Activated CD8-positive, alpha-beta memory T cell treated with anti-CD3 and anti-CD28 coated beads, Interleukin-2, amount 50 U/mL, for 4 hours (primary cell): Measurements from ENCODE around the gene POPDC2.

Experiments used
- DNase-seq: peaks from one replicate; pipeline ENCODE4 v3.0.0-alpha.2; 2020

POPDC2 gene

DNA sequence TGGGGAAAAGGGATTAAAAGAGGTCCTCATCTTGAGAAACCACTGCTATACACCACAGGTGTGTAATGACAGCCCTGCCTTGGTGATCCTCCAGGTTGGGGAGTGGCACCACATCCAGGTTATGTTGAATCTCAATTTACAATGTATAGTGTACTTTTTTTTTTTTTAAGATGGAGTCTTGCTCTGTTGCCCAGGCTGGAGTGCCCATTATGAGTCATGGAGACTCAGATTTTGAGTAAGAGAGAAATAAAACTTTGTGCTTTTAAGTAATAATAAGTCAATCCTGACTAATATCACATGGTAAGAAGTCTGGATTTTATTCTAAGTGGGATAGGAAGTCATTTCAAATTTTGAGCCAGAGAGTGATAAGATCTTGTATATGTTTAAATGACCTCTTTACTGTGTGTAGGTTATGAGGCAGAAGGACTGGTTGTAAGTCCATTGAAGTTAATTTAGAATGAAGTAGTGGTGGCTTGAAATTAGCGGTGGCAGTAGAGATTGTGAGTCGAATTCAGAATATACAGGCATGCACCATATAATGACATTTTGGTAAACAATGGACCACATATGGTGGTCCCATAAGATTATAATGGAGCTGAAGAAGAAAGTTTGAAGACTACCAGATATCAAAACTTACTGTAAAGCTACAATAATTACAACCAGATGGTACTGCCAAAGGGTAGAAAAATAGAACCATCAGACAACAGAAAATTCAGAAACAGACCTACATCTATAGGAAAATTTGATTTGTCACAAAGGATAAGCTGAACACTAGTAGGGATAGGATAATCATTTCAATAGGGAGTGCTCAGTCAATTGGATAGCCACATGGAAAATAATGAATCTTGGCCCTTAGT, 20.7 kb downstream of the POPDC2 start:
- no peak for DNase-seq

DNA sequence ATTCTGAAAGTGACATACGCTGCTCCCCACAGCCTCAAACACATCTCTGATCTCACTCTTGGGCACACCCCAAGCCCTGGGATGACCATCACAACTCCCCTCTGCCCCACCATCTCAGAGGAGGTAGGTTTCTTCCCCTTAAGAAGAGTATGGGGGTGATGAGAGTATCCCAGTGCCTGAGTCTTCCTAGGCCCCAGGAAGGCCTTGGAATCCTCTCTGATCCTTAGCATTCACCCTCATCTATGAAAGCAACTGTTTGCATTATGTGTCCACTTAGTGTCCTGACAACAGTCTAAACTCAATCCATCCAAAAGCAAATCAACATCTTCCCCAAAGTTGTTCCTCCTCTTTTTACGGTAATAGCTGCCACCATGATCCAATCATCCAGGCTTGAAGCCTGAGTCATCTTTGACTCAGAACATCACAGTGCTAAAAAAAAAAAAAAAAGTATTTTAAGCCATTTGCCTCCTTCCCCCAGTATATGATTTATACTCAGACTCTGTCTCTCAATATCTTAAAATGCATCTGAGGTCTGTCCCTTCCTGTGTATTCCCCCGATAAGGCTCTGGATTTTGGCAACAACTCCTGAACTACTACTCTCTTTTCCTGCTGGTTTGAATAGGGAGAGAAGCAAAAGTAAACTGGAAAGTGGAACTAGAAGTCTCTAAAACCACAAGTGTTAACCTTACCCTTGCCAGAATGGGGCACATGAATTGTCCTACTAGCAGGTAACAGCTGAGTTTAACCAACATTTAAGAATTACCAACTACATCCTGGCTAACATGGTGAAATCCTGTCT, 22.5 kb downstream of the POPDC2 start:
- no peak for DNase-seq

DNA sequence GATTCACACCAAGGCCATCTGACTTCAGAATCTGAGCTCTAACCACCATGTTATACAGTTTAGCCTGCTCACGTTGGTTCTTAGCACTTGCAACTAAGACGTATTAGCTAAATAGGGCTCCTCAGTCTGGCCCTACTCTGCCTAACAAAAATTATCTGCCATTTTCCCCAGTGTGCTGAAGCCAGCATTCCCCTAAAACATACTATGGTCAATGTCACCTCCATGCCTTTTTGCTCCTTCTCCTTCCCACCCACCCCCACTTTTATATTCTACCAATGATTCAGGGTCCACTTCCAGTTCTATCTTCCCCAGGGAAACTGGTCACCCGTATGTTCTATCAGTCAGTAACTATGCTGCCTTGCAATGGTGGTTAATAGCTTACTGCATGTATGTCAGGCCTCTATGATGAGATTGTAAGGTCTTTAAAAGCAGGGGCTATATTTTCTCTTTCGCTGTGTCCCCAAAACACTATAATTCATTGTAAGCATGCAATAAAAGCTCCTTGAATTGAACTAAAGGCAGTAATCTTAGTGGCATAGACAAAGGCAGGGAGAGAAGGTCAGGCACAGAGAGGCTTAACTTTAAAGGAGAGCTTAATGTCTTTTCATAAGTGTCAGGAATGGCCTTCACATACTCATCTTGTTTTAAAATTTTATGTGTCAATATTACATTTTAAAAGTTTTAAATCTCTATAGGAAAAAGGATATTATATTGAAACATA, 23.3 kb downstream of the POPDC2 start:
- DNase-seq, result no peak

DNA sequence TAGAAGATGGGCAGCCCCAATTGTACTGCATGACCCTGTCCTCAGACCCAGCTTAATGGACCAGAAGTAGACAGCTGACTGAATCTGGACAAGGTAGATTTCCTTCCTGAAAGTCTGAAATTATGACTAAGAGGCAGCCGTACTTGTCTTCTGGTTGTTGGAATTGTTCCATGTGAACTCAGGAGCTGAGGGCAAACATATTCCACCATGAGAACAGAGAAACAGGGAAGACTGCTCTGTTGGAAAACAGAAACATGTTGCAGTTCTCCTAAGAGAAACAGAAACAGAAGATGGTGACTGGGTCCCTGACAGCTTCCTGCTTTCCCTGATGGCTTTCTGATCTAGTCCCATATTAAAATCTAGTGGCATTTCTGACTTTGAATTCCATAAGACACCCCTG, 24.1 kb downstream of the POPDC2 start:
- DNase-seq, result no peak

DNA sequence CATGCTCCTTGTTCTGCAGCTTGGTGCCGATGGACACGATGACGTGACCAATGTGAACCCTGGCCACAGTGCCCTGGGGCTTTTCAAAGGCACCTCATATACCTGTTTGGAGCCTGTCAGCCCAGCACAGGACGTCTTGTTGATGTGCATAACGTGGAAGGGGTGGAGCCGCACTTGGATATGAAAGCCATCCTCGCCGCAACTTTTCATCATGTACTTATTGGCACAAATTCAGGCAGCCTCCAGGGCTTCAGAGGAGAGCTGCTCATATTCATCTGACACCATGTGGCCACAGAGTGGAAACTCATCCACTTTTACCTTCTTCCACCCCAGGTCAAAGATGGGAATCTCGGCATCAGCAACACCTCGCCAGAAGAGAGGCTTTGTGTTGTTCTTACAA, 24.7 kb downstream of the POPDC2 start:
- DNase-seq, result no peak

DNA sequence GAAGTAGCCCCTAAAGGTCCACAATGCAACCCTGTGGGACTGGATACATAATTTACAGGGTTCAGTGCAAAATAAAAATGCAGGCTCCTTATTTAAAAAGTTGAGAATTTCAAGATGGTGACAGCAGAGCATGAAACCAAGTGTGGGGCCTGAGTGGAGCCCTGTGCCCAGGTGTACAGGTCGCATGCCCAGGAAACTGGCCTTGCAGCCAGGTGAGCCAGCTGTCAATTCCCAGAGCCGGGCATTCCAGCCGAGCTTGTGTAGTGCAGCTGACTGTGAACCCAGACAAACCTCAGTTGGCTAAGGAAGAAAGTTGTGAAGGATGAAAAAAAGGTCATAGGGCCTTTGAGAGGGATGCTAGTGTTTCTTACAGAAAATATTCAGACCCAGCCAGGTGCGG, 27.6 kb downstream of the POPDC2 start:
- no peak for DNase-seq

DNA sequence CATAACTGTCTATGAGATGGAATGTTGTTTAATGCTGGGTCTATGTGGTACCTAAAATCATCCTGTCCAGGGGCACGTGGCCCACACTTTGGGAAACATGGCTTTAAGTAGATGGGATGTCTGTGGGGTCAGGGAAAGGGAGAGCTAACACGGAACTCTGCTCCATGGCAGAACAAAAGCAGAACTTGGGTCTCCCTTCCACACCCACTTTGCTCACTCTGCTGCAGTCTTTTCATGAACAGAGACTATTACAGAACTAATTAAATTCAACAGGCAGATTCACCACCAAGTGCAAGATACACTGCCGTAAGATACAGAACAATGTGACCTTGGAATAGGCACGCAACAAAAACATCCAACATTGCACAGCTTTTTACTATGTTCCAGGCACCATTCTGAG, 28.2 kb downstream of the POPDC2 start:
- no peak for DNase-seq

DNA sequence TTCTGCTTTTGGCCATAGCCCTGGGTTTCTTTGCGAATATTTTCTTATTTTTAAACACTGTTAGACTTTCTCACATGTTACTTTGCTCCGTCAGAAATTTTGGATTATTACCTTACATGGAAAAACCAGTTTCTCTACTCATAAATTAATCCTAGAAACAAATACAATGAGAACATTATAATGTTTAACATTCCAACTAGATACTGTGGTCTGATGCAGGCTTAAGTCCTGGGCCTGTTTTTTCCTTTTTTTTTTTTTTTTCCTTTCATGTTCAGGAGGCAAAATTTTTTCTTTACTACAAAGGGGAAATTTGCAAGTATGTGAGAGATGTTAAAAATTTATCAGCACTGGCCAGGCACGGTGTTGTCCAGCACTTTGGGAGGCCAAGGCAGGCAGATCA, 28.9 kb downstream of the POPDC2 start:
- no peak for DNase-seq

DNA sequence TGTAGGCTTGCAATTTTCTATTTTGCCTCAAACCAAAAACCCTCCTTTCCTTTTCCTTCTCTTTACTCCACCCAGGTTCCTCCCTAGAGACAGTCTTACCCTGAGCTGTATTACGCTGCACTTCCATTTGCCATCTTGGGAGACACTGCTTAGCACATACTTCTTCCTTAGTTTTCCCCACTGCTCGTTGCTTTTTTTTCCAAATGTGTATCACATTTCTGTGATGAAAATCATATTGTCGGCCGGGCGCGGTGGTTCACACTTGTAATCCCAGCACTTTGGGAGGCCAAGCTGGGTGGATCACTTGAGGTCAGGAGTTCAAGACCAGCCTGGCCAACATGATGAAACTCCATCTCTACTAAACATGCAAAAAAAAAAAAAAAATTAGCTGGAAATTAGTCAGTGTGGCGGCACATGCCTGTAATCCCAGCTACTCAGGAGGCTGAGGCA, 29.5 kb downstream of the POPDC2 start:
- no peak for DNase-seq

DNA sequence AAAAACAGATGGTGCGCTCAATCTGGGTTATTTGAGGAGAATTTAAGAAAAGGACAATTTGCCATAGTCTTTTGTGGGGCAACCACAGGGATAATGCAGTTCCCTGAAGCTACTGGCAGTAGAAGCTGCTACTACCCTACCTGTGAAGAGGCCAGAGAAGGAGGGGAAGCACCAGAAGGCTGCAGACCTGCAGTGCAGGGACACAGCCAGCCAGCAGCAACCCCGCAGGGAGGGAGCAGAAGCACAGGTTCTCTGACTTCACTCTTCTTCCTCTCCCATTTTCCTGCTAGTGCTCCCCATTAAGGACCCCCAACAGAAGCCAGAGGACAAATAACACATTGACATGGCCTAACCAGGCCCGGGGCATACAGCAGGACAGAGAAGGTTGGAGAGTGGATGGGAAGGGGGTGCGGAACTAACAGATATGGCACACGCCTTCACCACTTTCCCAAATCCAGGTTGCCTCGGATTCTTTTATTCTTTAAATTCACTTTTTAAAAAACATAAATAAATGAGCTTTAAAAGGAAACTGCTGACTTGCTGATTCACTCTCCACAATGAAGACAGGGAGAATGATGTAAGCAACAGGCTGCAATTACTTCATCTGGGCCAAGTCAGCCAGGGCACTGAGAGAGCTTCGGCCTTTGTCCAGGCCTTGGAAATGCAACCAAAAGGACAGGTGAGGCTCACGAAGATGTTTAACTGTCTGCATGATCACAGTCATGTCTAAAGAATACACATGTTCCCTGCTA, 30.1 kb downstream of the POPDC2 start:
- no peak for DNase-seq

DNA sequence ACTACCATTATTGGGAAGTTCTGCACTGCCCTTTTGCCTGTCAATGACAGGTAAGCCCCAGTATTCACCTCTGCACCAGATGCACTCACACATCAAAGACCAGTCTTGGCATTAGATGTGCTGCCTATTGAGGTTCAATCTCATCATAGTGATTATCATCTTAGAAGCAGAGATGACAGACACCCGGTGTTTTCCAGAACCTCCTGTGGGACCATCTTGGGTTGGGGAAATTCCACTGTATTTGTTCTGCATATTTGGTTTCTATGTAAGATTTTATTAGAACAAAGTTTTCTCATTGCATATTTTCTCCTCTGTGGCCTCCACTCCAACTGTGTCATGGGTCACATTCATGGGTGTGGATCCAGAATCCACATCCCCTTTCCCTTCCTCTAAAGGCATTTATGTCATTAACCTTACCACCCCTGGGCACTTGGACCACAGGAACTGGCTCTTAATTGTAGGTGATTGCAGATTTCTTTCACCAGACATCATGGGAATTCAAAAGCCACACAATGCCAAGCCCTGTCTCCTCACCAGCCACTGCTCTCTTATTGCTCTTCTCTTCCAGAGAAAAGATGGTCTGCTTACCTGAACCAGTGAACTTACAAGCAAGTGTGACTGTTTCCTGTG, 31.5 kb downstream of the POPDC2 start:
- DNase-seq, result no peak

DNA sequence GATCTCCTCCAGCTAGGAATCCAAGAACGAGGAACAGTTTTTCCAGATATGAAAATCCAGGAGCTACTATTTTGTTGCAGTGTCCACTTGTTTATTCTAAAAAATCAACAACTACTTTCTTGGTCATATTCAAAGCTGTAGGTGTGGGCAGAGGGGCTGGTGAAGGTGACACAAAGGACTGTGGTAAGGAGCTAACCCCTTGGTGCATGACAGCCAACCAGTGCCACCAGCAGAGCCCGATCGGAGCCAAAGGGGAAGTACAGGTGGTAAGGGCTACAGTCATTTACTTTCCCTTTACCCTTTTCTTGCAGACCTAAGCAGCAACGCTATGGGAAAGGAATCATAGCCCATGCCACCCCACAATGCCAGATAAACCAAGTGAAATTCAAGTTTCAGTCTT, 32.0 kb downstream of the POPDC2 start:
- no peak for DNase-seq

DNA sequence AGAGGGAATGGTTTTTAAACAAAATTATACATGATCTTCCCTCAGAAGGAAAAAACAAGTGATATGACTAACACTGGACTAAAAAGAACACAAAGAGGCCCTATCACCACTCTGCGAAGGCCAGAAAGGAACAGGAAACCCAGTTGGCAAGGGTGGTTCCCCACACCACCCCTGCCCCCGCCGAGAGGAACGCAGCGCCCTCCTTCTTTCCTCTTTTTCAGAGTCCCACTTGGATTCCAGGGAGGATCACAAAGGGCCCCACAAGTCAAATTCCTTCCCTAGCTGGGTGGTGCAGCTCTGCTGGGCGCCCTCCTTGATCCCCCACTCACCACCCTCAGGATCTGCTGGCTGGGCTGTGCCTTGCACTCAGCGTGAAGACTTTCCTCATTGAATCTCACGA, 32.9 kb downstream of the POPDC2 start:
- DNase-seq, result no peak

DNA sequence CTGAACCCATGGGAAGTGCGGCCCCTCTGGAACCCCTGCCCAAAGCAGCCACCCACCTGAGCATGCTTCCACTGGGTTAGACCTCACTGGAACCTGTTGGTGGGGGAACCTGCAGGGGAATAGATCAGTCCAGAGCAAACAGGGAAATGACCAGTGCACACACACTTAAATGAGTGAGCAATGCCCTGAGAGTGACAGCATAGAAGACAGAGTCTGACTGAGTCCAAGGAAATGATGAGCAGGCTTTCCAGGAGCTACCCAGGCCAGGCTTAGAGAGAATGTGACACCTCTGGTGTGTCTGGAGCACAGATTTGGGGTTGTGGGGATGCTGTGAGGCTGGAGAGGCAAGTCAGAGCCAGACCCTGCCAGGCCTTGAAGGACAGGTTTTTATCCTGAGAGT, 34.2 kb downstream of the POPDC2 start:
- DNase-seq, result no peak

DNA sequence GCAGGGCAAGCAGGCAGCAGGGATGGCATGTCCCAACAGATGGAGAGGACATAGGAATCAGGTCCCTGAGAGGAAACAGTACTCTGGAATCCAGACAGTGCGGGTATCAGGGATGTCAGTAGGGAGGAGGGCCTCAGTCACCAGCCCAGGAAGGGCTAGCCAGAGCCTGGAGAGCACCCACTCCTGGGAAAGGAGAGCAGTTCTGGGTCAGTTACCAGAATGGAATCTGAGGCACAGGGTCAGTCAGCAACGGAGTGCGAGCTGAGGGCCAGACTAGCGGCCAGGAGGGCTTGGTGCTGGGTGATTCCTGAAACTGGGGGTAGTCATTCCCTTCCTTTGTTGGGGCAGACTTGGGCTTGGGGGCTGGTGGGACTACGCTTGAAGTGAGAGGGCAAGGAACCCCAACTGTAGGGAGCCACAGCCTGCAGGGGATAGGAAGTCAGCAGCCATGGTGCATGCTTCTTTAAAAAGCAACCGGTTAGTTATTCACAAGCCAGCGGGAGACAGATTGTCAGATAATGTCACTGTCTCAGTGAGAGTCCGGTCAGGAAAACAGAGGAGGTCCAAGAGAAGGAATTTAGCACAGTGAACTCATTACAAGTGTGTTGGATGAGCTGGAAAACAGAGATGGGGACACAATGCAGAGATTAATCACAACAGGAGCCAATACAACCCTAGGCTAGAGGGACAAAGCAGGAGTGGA, 34.8 kb downstream of the POPDC2 start:
- no peak for DNase-seq

DNA sequence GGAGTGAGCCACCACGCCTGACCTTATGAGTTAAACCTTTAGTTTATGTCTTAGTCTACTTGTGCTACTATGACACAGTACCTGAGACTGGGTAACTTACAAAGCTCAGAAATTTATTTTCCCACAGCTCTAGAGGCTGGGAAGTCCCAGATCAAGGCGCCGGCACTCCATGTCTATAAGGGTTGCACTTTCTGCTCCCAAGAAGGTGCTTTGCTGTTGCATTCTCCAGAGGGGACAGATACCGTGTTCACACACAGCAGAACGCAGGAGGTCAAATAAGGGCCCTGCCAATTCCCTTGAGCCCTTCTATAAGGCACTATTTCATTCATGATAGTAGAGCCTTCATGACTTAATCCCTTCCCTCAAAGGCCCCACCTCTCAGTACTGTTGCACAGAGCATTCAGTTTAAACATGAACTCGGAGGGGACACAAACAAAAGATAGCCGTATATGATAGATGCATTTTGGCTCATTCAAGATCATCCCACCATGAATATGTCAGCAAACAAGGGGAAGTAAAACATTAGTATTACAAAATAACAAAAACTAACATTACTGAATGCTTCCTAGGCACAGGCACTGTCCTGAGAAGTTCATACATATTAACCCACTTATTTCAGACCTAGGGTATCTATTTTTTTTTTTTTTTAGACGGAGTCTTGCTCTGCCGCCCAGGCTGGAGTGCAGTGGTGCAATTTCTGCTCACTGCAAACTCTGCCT, 36.2 kb downstream of the POPDC2 start:
- DNase-seq, result no peak

DNA sequence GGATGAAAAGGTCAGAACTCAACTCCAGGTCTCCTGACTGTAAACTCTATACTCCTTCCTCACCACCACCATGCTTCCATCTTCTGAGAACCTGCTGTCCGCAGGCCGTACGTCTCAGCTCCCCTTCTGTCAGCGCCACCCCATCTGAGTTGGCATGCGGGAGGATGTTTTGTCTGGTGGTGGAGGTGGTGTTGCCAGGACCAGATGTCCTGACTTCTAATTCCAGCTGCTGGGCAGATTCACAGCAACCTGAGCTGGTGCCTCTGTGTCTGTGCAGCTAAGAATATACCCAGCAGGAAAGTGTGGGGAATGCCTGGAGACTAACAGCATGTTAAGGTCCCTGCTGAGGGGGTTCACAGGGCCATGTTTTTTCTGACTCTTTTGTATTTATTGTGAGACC, 39.5 kb downstream of the POPDC2 start:
- no peak for DNase-seq

DNA sequence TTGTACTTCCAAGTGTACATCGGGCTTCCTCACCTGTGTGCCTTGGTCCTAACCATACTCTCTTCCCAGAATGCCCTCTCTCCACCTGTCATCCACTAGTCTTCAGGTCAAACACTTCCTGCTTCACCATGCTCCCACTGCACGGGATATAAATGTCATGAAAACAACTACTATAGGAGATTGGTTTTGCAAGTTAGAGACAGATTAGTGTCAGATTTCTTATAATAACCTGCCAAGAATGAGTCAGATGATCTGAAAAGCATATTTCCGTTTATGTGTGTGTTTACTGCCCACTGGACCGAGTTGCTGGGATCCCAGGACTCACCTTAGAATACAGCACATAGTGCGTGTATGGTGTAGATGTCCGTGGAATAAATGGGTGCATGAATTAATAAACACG, 41.3 kb downstream of the POPDC2 start:
- no peak for DNase-seq

DNA sequence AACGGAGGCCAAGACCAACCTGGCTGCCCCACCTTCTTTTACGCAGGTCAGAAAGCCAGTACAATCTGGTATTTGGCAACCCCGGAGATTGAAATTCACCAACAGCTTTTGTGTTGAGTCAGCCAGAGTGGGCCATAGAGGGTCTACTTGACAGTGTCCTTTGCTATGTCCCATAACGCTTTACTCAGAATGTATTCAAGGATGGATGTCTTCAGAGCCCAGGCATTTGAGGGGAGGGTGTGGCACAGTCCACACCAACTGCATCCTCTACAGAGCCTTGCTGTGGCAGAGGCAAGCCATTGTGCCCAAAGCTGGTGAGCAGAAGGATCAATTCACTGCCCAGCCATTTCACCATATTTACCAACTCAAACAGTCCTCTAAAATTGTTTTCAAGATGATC, 44.3 kb downstream of the POPDC2 start:
- no peak for DNase-seq

DNA sequence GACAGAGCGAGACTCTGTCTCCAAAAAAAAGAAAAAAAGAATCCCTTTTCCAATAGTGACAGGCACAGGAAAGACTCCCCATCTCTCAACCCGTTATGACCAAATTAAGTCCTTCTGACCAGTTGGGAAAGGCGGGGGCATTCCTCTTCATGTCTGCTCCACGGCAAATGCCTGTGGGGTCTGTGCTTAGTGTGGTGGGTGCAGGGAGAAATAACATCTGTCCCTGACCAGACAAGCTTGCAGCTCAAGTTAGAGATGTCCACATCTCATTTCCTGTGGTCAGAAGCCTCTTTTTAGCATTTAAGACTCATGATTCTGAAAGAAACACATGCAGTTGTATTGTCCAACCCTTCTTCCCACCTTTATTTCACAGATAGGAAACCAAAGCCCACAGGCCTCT, 46.5 kb downstream of the POPDC2 start:
- DNase-seq, result no peak

DNA sequence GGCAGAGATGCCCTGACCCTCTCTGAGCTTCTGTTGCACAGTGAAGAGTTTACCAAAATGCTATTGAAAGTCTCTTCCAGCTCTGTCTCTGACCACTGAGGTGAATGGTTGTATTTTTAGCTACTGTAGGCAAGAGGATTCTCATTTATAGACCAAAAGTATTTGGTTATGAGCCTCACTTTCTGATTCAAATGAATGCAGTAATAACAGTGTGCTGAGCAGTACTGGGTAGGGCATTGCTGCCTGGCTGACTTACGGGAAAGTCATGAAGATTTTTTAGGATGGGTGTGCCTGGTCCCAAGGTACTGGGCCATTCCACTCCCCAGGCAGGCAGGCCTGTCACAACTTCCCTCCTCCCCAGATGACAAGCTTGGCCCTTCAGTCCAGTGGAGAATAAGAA, 47.2 kb downstream of the POPDC2 start:
- DNase-seq, result no peak
